ENCODE measurements around the gene ZRANB3. TPM values are rescaled to one million over a fixed set of nuclear protein-coding genes. Genes with fewer than 3 reads are reported as not detected.

ZRANB3 gene
- total and polyA plus RNA-seq, 2 experiments from 2014 or later: 10.5 to 16.8 TPM

DNA sequence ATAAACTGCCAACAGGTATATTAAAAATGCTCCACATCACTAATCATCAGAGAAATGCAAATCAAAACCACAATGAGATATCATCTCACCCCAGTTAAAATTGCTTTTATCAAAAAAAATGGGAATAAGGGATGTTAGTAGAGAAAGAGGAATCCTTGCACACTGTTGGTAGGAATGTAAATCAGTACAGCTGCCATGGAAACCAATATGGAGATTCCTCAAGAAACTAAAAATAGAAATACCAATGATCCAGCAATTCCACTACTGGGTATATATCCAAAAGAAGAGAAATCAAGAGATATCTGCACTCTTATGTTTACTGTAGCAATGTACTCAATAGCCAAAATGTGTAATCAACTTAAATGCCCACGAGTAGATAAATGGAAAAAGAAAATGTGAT is 40.6 kb downstream of the ZRANB3 start:
- H3K4me1 Mint-ChIP-seq: no peaks in the 10 kb centered on the region; the same call in 2 of the 3 replicates
- no peak for ATAC-seq
- peaks cover 35% of the 10 kb centered on the region for H3K36me3 Mint-ChIP-seq (ENCODE audit: low read depth)
- H3K27ac Mint-ChIP-seq: no peak overlapping the region
- H3K27me3 Mint-ChIP-seq (ENCODE audit: insufficient read depth, low read depth, poor library complexity): peaks cover 2% of the 10 kb centered on the region
- no peaks in the 10 kb centered on the region for H3K27me3 ChIP-seq (ENCODE audit: insufficient read depth)
- H3F3A ChIP-seq (replicated peaks; ENCODE audit: low read depth): no peaks in the 10 kb centered on the region
- no peak overlapping the region for H2AFZ ChIP-seq
- no peaks in the 10 kb centered on the region for H3K9me2 ChIP-seq (ENCODE audit: insufficient read depth)
- H3K27ac ChIP-seq (ENCODE audit: low read depth): no peak overlapping the region
- H3K79me2 ChIP-seq (replicated peaks; ENCODE audit: insufficient read depth): no peaks in the 10 kb centered on the region
- peaks cover 11% of the 10 kb centered on the region; the same call in 1 of the 3 replicates for H3K9me3 Mint-ChIP-seq
- H3K4me3 Mint-ChIP-seq: no peak overlapping the region
- no peaks in the 10 kb centered on the region for H3K36me3 ChIP-seq (ENCODE audit: insufficient read depth)
- no peak overlapping the region for H3K4me2 ChIP-seq
- no peak overlapping the region for H3K4me3 ChIP-seq
- no peaks in the 10 kb centered on the region for H3K4me1 ChIP-seq (ENCODE audit: insufficient read depth)
- H4K20me1 ChIP-seq (replicated peaks; ENCODE audit: insufficient read depth): no peaks in the 10 kb centered on the region
- TF ChIP-seq EZH2phosphoT487 (IDR thresholded peaks at IDR 0.05; ENCODE audit: unreplicated experiment) (no peak), STAT1 (IDR thresholded peaks at IDR 0.05; ENCODE audit: unreplicated experiment) (no peak), CTCF (conservative IDR thresholded peaks at IDR 0.05; ENCODE audit: low read depth in 2 of 2) (no peak), EZH2 (IDR thresholded peaks at IDR 0.05; ENCODE audit: low read depth, unreplicated experiment) (no peak), ZNF331 (CRISPR knock-in tag; IDR thresholded peaks at IDR 0.05; ENCODE audit: low read depth) (no peak), CREB1 (CRISPR knock-in tag; IDR thresholded peaks at IDR 0.05; ENCODE audit: low read depth) (no peak), JUNB (IDR thresholded peaks at IDR 0.05; ENCODE audit: unreplicated experiment) (no peak), REST (IDR thresholded peaks at IDR 0.05; ENCODE audit: unreplicated experiment) (no peak), POLR2AphosphoS5 (IDR thresholded peaks at IDR 0.05; ENCODE audit: low read depth) (no peak), ZNF114 (CRISPR knock-in tag; IDR thresholded peaks at IDR 0.05) (no peak), NANOG (IDR thresholded peaks at IDR 0.05; ENCODE audit: borderline replicate concordance) (no peak)
- TF ChIP-seq, protein P1, sequence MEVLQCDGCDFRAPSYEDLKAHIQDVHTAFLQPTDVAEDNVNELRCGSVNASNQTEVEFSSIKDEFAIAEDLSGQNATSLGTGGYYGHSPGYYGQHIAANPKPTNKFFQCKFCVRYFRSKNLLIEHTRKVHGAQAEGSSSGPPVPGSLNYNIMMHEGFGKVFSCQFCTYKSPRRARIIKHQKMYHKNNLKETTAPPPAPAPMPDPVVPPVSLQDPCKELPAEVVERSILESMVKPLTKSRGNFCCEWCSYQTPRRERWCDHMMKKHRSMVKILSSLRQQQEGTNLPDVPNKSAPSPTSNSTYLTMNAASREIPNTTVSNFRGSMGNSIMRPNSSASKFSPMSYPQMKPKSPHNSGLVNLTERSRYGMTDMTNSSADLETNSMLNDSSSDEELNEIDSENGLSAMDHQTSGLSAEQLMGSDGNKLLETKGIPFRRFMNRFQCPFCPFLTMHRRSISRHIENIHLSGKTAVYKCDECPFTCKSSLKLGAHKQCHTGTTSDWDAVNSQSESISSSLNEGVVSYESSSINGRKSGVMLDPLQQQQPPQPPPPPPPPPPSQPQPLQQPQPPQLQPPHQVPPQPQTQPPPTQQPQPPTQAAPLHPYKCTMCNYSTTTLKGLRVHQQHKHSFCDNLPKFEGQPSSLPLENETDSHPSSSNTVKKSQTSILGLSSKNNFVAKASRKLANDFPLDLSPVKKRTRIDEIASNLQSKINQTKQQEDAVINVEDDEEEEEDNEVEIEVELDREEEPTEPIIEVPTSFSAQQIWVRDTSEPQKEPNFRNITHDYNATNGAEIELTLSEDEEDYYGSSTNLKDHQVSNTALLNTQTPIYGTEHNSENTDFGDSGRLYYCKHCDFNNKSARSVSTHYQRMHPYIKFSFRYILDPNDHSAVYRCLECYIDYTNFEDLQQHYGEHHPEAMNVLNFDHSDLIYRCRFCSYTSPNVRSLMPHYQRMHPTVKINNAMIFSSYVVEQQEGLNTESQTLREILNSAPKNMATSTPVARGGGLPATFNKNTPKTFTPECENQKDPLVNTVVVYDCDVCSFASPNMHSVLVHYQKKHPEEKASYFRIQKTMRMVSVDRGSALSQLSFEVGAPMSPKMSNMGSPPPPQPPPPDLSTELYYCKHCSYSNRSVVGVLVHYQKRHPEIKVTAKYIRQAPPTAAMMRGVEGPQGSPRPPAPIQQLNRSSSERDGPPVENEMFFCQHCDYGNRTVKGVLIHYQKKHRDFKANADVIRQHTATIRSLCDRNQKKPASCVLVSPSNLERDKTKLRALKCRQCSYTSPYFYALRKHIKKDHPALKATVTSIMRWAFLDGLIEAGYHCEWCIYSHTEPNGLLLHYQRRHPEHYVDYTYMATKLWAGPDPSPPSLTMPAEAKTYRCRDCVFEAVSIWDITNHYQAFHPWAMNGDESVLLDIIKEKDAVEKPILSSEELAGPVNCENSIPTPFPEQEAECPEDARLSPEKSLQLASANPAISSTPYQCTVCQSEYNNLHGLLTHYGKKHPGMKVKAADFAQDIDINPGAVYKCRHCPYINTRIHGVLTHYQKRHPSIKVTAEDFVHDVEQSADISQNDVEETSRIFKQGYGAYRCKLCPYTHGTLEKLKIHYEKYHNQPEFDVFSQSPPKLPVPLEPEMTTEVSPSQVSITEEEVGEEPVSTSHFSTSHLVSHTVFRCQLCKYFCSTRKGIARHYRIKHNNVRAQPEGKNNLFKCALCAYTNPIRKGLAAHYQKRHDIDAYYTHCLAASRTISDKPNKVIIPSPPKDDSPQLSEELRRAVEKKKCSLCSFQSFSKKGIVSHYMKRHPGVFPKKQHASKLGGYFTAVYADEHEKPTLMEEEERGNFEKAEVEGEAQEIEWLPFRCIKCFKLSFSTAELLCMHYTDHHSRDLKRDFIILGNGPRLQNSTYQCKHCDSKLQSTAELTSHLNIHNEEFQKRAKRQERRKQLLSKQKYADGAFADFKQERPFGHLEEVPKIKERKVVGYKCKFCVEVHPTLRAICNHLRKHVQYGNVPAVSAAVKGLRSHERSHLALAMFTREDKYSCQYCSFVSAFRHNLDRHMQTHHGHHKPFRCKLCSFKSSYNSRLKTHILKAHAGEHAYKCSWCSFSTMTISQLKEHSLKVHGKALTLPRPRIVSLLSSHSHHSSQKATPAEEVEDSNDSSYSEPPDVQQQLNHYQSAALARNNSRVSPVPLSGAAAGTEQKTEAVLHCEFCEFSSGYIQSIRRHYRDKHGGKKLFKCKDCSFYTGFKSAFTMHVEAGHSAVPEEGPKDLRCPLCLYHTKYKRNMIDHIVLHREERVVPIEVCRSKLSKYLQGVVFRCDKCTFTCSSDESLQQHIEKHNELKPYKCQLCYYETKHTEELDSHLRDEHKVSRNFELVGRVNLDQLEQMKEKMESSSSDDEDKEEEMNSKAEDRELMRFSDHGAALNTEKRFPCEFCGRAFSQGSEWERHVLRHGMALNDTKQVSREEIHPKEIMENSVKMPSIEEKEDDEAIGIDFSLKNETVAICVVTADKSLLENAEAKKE (CRISPR knock-in tag; IDR thresholded peaks at IDR 0.05): no peak
- TF ChIP-seq, protein P2, sequence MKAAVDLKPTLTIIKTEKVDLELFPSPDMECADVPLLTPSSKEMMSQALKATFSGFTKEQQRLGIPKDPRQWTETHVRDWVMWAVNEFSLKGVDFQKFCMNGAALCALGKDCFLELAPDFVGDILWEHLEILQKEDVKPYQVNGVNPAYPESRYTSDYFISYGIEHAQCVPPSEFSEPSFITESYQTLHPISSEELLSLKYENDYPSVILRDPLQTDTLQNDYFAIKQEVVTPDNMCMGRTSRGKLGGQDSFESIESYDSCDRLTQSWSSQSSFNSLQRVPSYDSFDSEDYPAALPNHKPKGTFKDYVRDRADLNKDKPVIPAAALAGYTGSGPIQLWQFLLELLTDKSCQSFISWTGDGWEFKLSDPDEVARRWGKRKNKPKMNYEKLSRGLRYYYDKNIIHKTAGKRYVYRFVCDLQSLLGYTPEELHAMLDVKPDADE (IDR thresholded peaks at IDR 0.05): no peak
- peak; percentile 11 for DNase-seq (ENCODE audit: low spot score)

All from GM23338 (cell line).